Type B pancreatic cell (in vitro differentiated cells): Measurements from ENCODE around the gene RPSA. TPM values are rescaled to one million over a fixed set of nuclear protein-coding genes. Genes with fewer than 3 reads are reported as not detected.
"Not testable (repeated sequence)": the region's sequence is repeated elsewhere in the genome, so short reads cannot be mapped to it uniquely, and the experiment has no call there.

Experiments
- DNase-seq: peaks from one replicate; pipeline ENCODE4 v3.0.0; 2021; ENCODE audit warnings: mixed read lengths; ENCODE audit not compliant: unreplicated experiment; ENCODE audit errors: extremely low spot score
- H3K27ac Mint-ChIP-seq: 2 replicates; pipeline ENCODE4 v1.8.0; 2021; ENCODE audit warnings: mild to moderate bottlenecking, mixed read lengths
- H3K27me3 Mint-ChIP-seq: 2 replicates; pipeline ENCODE4 v1.8.0; 2021; ENCODE audit warnings: mixed read lengths
- H3K36me3 Mint-ChIP-seq: 2 replicates; pipeline ENCODE4 v1.8.0; 2021; ENCODE audit warnings: mixed read lengths
- H3K4me1 Mint-ChIP-seq: one replicate; pipeline ENCODE4 v1.8.0; 2021; ENCODE audit warnings: mixed read lengths; ENCODE audit not compliant: unreplicated experiment
- H3K4me3 Mint-ChIP-seq: 2 replicates; pipeline ENCODE4 v1.8.0; 2021; ENCODE audit warnings: mild to moderate bottlenecking, mixed read lengths
- H3K9me3 Mint-ChIP-seq: 2 replicates; pipeline ENCODE4 v1.8.0; 2021; ENCODE audit warnings: mixed read lengths
- CTCF ChIP-seq: fragments of 200-600 bp; sonication (generic); conservative IDR thresholded peaks from 2 replicates; pipeline ENCODE4 v1.5.0; 2021; ENCODE audit warnings: antibody characterized with exemption, mild to moderate bottlenecking
- long read RNA-seq: library from polyadenylated mRNA; unstranded; transcript quantifications from one replicate; pipeline ENCODE4 v2.0.0, GENCODE V29; 2020
- total RNA-seq: library from RNA; stranded (reverse); gene quantifications from 2 replicates; pipeline ENCODE4 v1.2.1, GENCODE V29; 2021; ENCODE audit warnings: low replicate concordance

The RPSA gene
- 1,264 and 1,454 TPM in 2 replicates for total RNA-seq
- long read RNA-seq, transcript RPSA-201 (7 exons, 1,171 nt), result major isoform, 4,314 of 4,473 reads
- long read RNA-seq, transcript RPSA-207 (5 exons, 1,227 nt), result minor isoform, 7 of 4,473 reads
- long read RNA-seq, partial matches to known transcripts, result 33 of 4,473 reads
- long read RNA-seq, other reads (novel, unspliced or antisense), result 114 of 4,473 reads

GRCh38 chr3:39406368-39407258, at the start of gene RPSA:
RPSA (plus strand) TSS chr3:39406720; CDS start chr3:39407654, 934 bp downstream.
- Mint-ChIP-seq H3K4me3 (peak within 1 kb of the TSS; percentile 95), H3K4me1 (peaks cover 18% of the 10 kb centered on the region), H3K36me3 (peaks cover 30% of the 10 kb centered on the region), H3K27ac (peak within 1 kb of the TSS; percentile 97), H3K27me3 (no peaks in the 10 kb centered on the region), H3K9me3 (no peaks in the 10 kb centered on the region)
- TF ChIP-seq CTCF, result peak; percentile 42
- DNase-seq, result peak; percentile 93

GRCh38 chr3:39358333-39358732, 48.2 kb upstream of the RPSA start:
- no peaks in the 10 kb centered on the region for H3K36me3 Mint-ChIP-seq
- DNase-seq, result no peak
- peaks cover 4% of the 10 kb centered on the region for H3K27me3 Mint-ChIP-seq
- no peak for TF ChIP-seq CTCF
- H3K9me3 Mint-ChIP-seq, result peaks cover 5% of the 10 kb centered on the region
- H3K4me1 Mint-ChIP-seq, result peaks cover 7% of the 10 kb centered on the region
- no peak overlapping the region for H3K4me3 Mint-ChIP-seq
- no peak overlapping the region for H3K27ac Mint-ChIP-seq

- Mint-ChIP-seq H3K27ac (no peak overlapping the region), H3K27me3 (peaks cover 3% of the 10 kb centered on the region), H3K36me3 (no peaks in the 10 kb centered on the region), H3K4me3 (no peak overlapping the region), H3K4me1 (peaks cover 7% of the 10 kb centered on the region), H3K9me3 (peaks cover 5% of the 10 kb centered on the region)
- no peak for TF ChIP-seq CTCF
- no peak for DNase-seq
These were observed 45.1 kb upstream of the RPSA start for GRCh38 chr3:39361252-39361927.

GRCh38 chr3:39362192-39362591, 44.3 kb upstream of the RPSA start:
- no peak for TF ChIP-seq CTCF
- peaks cover 5% of the 10 kb centered on the region for H3K9me3 Mint-ChIP-seq
- peak overlapping the region; percentile 35 for H3K27ac Mint-ChIP-seq
- no peak for DNase-seq
- peak overlapping the region; percentile 24 for H3K4me3 Mint-ChIP-seq
- H3K4me1 Mint-ChIP-seq, result peaks cover 7% of the 10 kb centered on the region
- H3K36me3 Mint-ChIP-seq, result no peaks in the 10 kb centered on the region
- peaks cover 3% of the 10 kb centered on the region for H3K27me3 Mint-ChIP-seq

GRCh38 chr3:39362812-39363211, 43.7 kb upstream of the RPSA start:
- H3K9me3 Mint-ChIP-seq, result peaks cover 5% of the 10 kb centered on the region
- H3K4me1 Mint-ChIP-seq, result peaks cover 7% of the 10 kb centered on the region
- no peak for TF ChIP-seq CTCF
- H3K36me3 Mint-ChIP-seq, result no peaks in the 10 kb centered on the region
- H3K27me3 Mint-ChIP-seq, result peaks cover 3% of the 10 kb centered on the region
- peak overlapping the region; percentile 12 for H3K27ac Mint-ChIP-seq
- peak overlapping the region; percentile 24 for H3K4me3 Mint-ChIP-seq
- no peak for DNase-seq

GRCh38 chr3:39370450-39370849, 36.1 kb upstream of the RPSA start:
- not testable (repeated sequence) for H3K36me3 Mint-ChIP-seq, H3K27ac Mint-ChIP-seq, H3K27me3 Mint-ChIP-seq, H3K9me3 Mint-ChIP-seq, H3K4me3 Mint-ChIP-seq, H3K4me1 Mint-ChIP-seq, DNase-seq
